IMR-90 (cell line): ENCODE results near the gene IL20.

ENCODE experiments used
- MXI1 ChIP-seq: IDR thresholded peaks from 2 replicates; pipeline ENCODE4 v1.6.1; 2012; ENCODE audit warnings: low read depth, mild to moderate bottlenecking, low read length, moderate library complexity, borderline replicate concordance
- RFX5 ChIP-seq: IDR thresholded peaks from 2 replicates; pipeline ENCODE4 v1.8.0; 2012; ENCODE audit warnings: low read depth, mild to moderate bottlenecking, low read length, moderate library complexity
- TF ChIP-seq, protein P1 (sequence below): conservative IDR thresholded peaks from 2 replicates; pipeline ENCODE4 v1.5.1; 2012; ENCODE audit warnings: mild to moderate bottlenecking, low read depth, low read length, improper control_type of control experiment
- TF ChIP-seq, protein P2 (sequence below): fragments of 150-350 bp; IDR thresholded peaks from 2 replicates; pipeline ENCODE4 v1.6.1; 2016; ENCODE audit warnings: low read depth, mild to moderate bottlenecking, low read length, moderate library complexity, borderline replicate concordance

DNA sequence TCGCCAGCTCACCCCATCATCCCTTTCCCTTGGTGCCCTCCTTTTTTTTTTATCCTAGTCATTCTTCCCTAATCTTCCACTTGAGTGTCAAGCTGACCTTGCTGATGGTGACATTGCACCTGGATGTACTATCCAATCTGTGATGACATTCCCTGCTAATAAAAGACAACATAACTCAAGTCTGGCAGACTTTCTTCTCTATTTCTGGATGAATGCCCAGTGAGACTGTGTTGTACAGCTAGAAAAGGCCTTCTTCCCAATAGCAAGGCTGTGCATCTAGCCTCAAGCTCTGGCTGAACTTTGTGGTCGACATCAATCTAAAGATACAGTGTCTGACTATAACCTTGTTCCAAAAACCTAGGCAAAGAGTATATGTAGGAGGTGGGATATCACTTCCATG lies 38.3 kb downstream of the IL20 start:
- TF ChIP-seq, protein P1, sequence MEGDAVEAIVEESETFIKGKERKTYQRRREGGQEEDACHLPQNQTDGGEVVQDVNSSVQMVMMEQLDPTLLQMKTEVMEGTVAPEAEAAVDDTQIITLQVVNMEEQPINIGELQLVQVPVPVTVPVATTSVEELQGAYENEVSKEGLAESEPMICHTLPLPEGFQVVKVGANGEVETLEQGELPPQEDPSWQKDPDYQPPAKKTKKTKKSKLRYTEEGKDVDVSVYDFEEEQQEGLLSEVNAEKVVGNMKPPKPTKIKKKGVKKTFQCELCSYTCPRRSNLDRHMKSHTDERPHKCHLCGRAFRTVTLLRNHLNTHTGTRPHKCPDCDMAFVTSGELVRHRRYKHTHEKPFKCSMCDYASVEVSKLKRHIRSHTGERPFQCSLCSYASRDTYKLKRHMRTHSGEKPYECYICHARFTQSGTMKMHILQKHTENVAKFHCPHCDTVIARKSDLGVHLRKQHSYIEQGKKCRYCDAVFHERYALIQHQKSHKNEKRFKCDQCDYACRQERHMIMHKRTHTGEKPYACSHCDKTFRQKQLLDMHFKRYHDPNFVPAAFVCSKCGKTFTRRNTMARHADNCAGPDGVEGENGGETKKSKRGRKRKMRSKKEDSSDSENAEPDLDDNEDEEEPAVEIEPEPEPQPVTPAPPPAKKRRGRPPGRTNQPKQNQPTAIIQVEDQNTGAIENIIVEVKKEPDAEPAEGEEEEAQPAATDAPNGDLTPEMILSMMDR, result no peak
- TF ChIP-seq, protein P2, sequence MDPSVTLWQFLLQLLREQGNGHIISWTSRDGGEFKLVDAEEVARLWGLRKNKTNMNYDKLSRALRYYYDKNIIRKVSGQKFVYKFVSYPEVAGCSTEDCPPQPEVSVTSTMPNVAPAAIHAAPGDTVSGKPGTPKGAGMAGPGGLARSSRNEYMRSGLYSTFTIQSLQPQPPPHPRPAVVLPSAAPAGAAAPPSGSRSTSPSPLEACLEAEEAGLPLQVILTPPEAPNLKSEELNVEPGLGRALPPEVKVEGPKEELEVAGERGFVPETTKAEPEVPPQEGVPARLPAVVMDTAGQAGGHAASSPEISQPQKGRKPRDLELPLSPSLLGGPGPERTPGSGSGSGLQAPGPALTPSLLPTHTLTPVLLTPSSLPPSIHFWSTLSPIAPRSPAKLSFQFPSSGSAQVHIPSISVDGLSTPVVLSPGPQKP, result no peak
- TF ChIP-seq RFX5 (no peak), MXI1 (no peak)
